ENCODE data around the gene ERGIC3.

ERGIC3 gene

GRCh38 chr20:35560105-35560511 lies 18.2 kb downstream of the ERGIC3 start:
- H3K27me3 ChIP-seq (replicated peaks; ENCODE audit: control insufficient read depth, insufficient read depth, low read length, poor library complexity, severe bottlenecking), result no peaks in the 10 kb centered on the region
- DNase-seq, result no peak
- H3K4me3 ChIP-seq (ENCODE audit: insufficient read depth, low read depth, low read length, poor library complexity, severe bottlenecking), result no peak overlapping the region
- H3K27ac ChIP-seq (ENCODE audit: insufficient read depth, low read length, poor library complexity, severe bottlenecking), result no peak overlapping the region
- no peaks in the 10 kb centered on the region for H3K4me1 ChIP-seq (ENCODE audit: control insufficient read depth, insufficient read depth, low read length, poor library complexity, severe bottlenecking)
- no peaks in the 10 kb centered on the region for H3K9me3 ChIP-seq (ENCODE audit: control insufficient read depth, low read length)
- peaks cover 13% of the 10 kb centered on the region for H3K36me3 ChIP-seq (ENCODE audit: control insufficient read depth, insufficient read depth, low read length)

GRCh38 chr20:35560541-35560940 lies 18.7 kb downstream of the ERGIC3 start:
- Histone ChIP-seq H3K27ac (ENCODE audit: insufficient read depth, low read length, poor library complexity, severe bottlenecking) (no peak overlapping the region), H3K36me3 (ENCODE audit: control insufficient read depth, insufficient read depth, low read length) (peaks cover 10% of the 10 kb centered on the region), H3K4me3 (ENCODE audit: insufficient read depth, low read depth, low read length, poor library complexity, severe bottlenecking) (no peak overlapping the region), H3K27me3 (replicated peaks; ENCODE audit: control insufficient read depth, insufficient read depth, low read length, poor library complexity, severe bottlenecking) (no peaks in the 10 kb centered on the region), H3K4me1 (ENCODE audit: control insufficient read depth, insufficient read depth, low read length, poor library complexity, severe bottlenecking) (no peaks in the 10 kb centered on the region), H3K9me3 (ENCODE audit: control insufficient read depth, low read length) (no peaks in the 10 kb centered on the region)
- no peak for DNase-seq

GRCh38 chr20:35561268-35561667 lies 19.4 kb downstream of the ERGIC3 start:
- Histone ChIP-seq H3K27me3 (replicated peaks; ENCODE audit: control insufficient read depth, insufficient read depth, low read length, poor library complexity, severe bottlenecking) (no peaks in the 10 kb centered on the region), H3K27ac (ENCODE audit: insufficient read depth, low read length, poor library complexity, severe bottlenecking) (no peak overlapping the region), H3K36me3 (ENCODE audit: control insufficient read depth, insufficient read depth, low read length) (peaks cover 10% of the 10 kb centered on the region), H3K9me3 (ENCODE audit: control insufficient read depth, low read length) (no peaks in the 10 kb centered on the region), H3K4me3 (ENCODE audit: insufficient read depth, low read depth, low read length, poor library complexity, severe bottlenecking) (no peak overlapping the region), H3K4me1 (ENCODE audit: control insufficient read depth, insufficient read depth, low read length, poor library complexity, severe bottlenecking) (no peaks in the 10 kb centered on the region)
- DNase-seq, result no peak

- no peaks in the 10 kb centered on the region for H3K4me1 ChIP-seq (ENCODE audit: control insufficient read depth, insufficient read depth, low read length, poor library complexity, severe bottlenecking)
- H3K9me3 ChIP-seq (ENCODE audit: control insufficient read depth, low read length), result no peaks in the 10 kb centered on the region
- DNase-seq, result no peak
- H3K27ac ChIP-seq (ENCODE audit: insufficient read depth, low read length, poor library complexity, severe bottlenecking), result no peak overlapping the region
- H3K36me3 ChIP-seq (ENCODE audit: control insufficient read depth, insufficient read depth, low read length), result peaks cover 7% of the 10 kb centered on the region
- H3K27me3 ChIP-seq (replicated peaks; ENCODE audit: control insufficient read depth, insufficient read depth, low read length, poor library complexity, severe bottlenecking), result no peaks in the 10 kb centered on the region
- no peak overlapping the region for H3K4me3 ChIP-seq (ENCODE audit: insufficient read depth, low read depth, low read length, poor library complexity, severe bottlenecking)
Measured at GRCh38 chr20:35561671-35562070, 19.8 kb downstream of the ERGIC3 start.

GRCh38 chr20:35562541-35563110 lies 20.7 kb downstream of the ERGIC3 start:
- H3K4me3 ChIP-seq (ENCODE audit: insufficient read depth, low read depth, low read length, poor library complexity, severe bottlenecking), result no peak overlapping the region
- no peaks in the 10 kb centered on the region for H3K4me1 ChIP-seq (ENCODE audit: control insufficient read depth, insufficient read depth, low read length, poor library complexity, severe bottlenecking)
- no peaks in the 10 kb centered on the region for H3K36me3 ChIP-seq (ENCODE audit: control insufficient read depth, insufficient read depth, low read length)
- no peaks in the 10 kb centered on the region for H3K27me3 ChIP-seq (replicated peaks; ENCODE audit: control insufficient read depth, insufficient read depth, low read length, poor library complexity, severe bottlenecking)
- no peaks in the 10 kb centered on the region for H3K9me3 ChIP-seq (ENCODE audit: control insufficient read depth, low read length)
- no peak for DNase-seq
- H3K27ac ChIP-seq (ENCODE audit: insufficient read depth, low read length, poor library complexity, severe bottlenecking), result no peak overlapping the region

GRCh38 chr20:35563834-35564233 lies 22.0 kb downstream of the ERGIC3 start:
- no peaks in the 10 kb centered on the region for H3K4me1 ChIP-seq (ENCODE audit: control insufficient read depth, insufficient read depth, low read length, poor library complexity, severe bottlenecking)
- no peaks in the 10 kb centered on the region for H3K27me3 ChIP-seq (replicated peaks; ENCODE audit: control insufficient read depth, insufficient read depth, low read length, poor library complexity, severe bottlenecking)
- no peak overlapping the region for H3K4me3 ChIP-seq (ENCODE audit: insufficient read depth, low read depth, low read length, poor library complexity, severe bottlenecking)
- no peak for DNase-seq
- H3K36me3 ChIP-seq (ENCODE audit: control insufficient read depth, insufficient read depth, low read length), result no peaks in the 10 kb centered on the region
- H3K9me3 ChIP-seq (ENCODE audit: control insufficient read depth, low read length), result no peaks in the 10 kb centered on the region
- H3K27ac ChIP-seq (ENCODE audit: insufficient read depth, low read length, poor library complexity, severe bottlenecking), result no peak overlapping the region

GRCh38 chr20:35564905-35565304 lies 23.0 kb downstream of the ERGIC3 start:
- Histone ChIP-seq H3K9me3 (ENCODE audit: control insufficient read depth, low read length) (no peaks in the 10 kb centered on the region), H3K36me3 (ENCODE audit: control insufficient read depth, insufficient read depth, low read length) (no peaks in the 10 kb centered on the region), H3K4me3 (ENCODE audit: insufficient read depth, low read depth, low read length, poor library complexity, severe bottlenecking) (no peak overlapping the region), H3K27me3 (replicated peaks; ENCODE audit: control insufficient read depth, insufficient read depth, low read length, poor library complexity, severe bottlenecking) (no peaks in the 10 kb centered on the region), H3K4me1 (ENCODE audit: control insufficient read depth, insufficient read depth, low read length, poor library complexity, severe bottlenecking) (no peaks in the 10 kb centered on the region), H3K27ac (ENCODE audit: insufficient read depth, low read length, poor library complexity, severe bottlenecking) (no peak overlapping the region)
- DNase-seq, result no peak

- Histone ChIP-seq H3K36me3 (ENCODE audit: control insufficient read depth, insufficient read depth, low read length) (no peaks in the 10 kb centered on the region), H3K4me1 (ENCODE audit: control insufficient read depth, insufficient read depth, low read length, poor library complexity, severe bottlenecking) (no peaks in the 10 kb centered on the region), H3K27ac (ENCODE audit: insufficient read depth, low read length, poor library complexity, severe bottlenecking) (no peak overlapping the region), H3K27me3 (replicated peaks; ENCODE audit: control insufficient read depth, insufficient read depth, low read length, poor library complexity, severe bottlenecking) (no peaks in the 10 kb centered on the region), H3K9me3 (ENCODE audit: control insufficient read depth, low read length) (no peaks in the 10 kb centered on the region), H3K4me3 (ENCODE audit: insufficient read depth, low read depth, low read length, poor library complexity, severe bottlenecking) (no peak overlapping the region)
- no peak for DNase-seq
Measured at GRCh38 chr20:35568645-35569044, 26.8 kb downstream of the ERGIC3 start.

- Histone ChIP-seq H3K36me3 (ENCODE audit: control insufficient read depth, insufficient read depth, low read length) (no peaks in the 10 kb centered on the region), H3K4me1 (ENCODE audit: control insufficient read depth, insufficient read depth, low read length, poor library complexity, severe bottlenecking) (no peaks in the 10 kb centered on the region), H3K9me3 (ENCODE audit: control insufficient read depth, low read length) (no peaks in the 10 kb centered on the region), H3K4me3 (ENCODE audit: insufficient read depth, low read depth, low read length, poor library complexity, severe bottlenecking) (no peak overlapping the region), H3K27ac (ENCODE audit: insufficient read depth, low read length, poor library complexity, severe bottlenecking) (no peak overlapping the region), H3K27me3 (replicated peaks; ENCODE audit: control insufficient read depth, insufficient read depth, low read length, poor library complexity, severe bottlenecking) (no peaks in the 10 kb centered on the region)
- DNase-seq, result no peak
Measured at GRCh38 chr20:35571555-35571954, 29.7 kb downstream of the ERGIC3 start.

GRCh38 chr20:35572838-35573237 lies 31.0 kb downstream of the ERGIC3 start:
- no peaks in the 10 kb centered on the region for H3K36me3 ChIP-seq (ENCODE audit: control insufficient read depth, insufficient read depth, low read length)
- H3K27me3 ChIP-seq (replicated peaks; ENCODE audit: control insufficient read depth, insufficient read depth, low read length, poor library complexity, severe bottlenecking), result no peaks in the 10 kb centered on the region
- no peak overlapping the region for H3K27ac ChIP-seq (ENCODE audit: insufficient read depth, low read length, poor library complexity, severe bottlenecking)
- H3K4me1 ChIP-seq (ENCODE audit: control insufficient read depth, insufficient read depth, low read length, poor library complexity, severe bottlenecking), result no peaks in the 10 kb centered on the region
- H3K9me3 ChIP-seq (ENCODE audit: control insufficient read depth, low read length), result no peaks in the 10 kb centered on the region
- no peak for DNase-seq
- H3K4me3 ChIP-seq (ENCODE audit: insufficient read depth, low read depth, low read length, poor library complexity, severe bottlenecking), result no peak overlapping the region

Data from effector memory CD4-positive, alpha-beta T cell (primary cell).